Gastroesophageal sphincter (tissue), 4 donors: ENCODE data around the gene UFM1. TPM values are rescaled to one million over a fixed set of nuclear protein-coding genes. Genes with fewer than 3 reads are reported as not detected.

Experiments
- ATAC-seq: fragments of 150-250 bp; one replicate; pipeline ENCODE4 v1.9.1; 2016; ENCODE audit warnings: mild to moderate bottlenecking, moderate library complexity
- H3K27ac ChIP-seq, 4 donors: fragments of 200-600 bp; sonication (generic) in 3 of 4; 1 replicate in 3 of 4; 2 replicates in 1 of 4; pipeline ENCODE4 v1.5.1; 2016 to 2019
- H3K27me3 ChIP-seq: fragments of 200-600 bp; sonication (generic); one replicate; pipeline ENCODE4 v1.5.1; 2019
- H3K36me3 ChIP-seq, 2 donors: fragments of 200-600 bp; sonication (generic); one replicate each; pipeline ENCODE4 v1.5.1; 2019; ENCODE audit warnings: control low read depth in 1 of 2
- H3K4me1 ChIP-seq, 3 donors: fragments of 200-600 bp; sonication (generic); 1 replicate in 2 of 3; 2 replicates in 1 of 3; pipeline ENCODE4 v1.5.1; 2016 to 2019; ENCODE audit warnings: control low read depth in 2 of 3
- H3K4me3 ChIP-seq, 2 donors: fragments of 200-600 bp; sonication (generic); one replicate each; pipeline ENCODE4 v1.5.1; 2019; ENCODE audit warnings: mild to moderate bottlenecking in 1 of 2, moderate library complexity in 1 of 2
- H3K9me3 ChIP-seq, 3 donors: fragments of 200-600 bp; sonication (generic); one replicate each; pipeline ENCODE4 v1.5.1; 2017 to 2019; ENCODE audit warnings: control low read depth in 2 of 3
- EP300 ChIP-seq: sonication (generic); formaldehyde crosslinking; IDR thresholded peaks from one replicate; pipeline ENCODE4 v1.6.1; 2017; ENCODE audit warnings: antibody characterized with exemption, mild to moderate bottlenecking
- POLR2A ChIP-seq, 2 donors: fragments of 450-650 bp; IDR thresholded peaks; one replicate each; pipeline ENCODE4 v1.6.1; 2017; ENCODE audit warnings: antibody characterized with exemption in 2 of 2, mild to moderate bottlenecking in 2 of 2, moderate library complexity in 1 of 2
- POLR2AphosphoS5 ChIP-seq: sonication (generic); formaldehyde crosslinking; IDR thresholded peaks from one replicate; pipeline ENCODE4 v1.6.1; 2017; ENCODE audit warnings: antibody characterized with exemption
- WGBS, 2 donors: methylation state at CpG; one replicate each; pipeline ENCODE4 v1.1.5; 2018; ENCODE audit warnings: low coverage in 1 of 2; 5-methylcytosine and 5-hydroxymethylcytosine counted together
- total RNA-seq, 4 donors: library from RNA; depleted of rRNA; stranded (reverse); fragments of >200 nt; gene quantifications; one replicate each; pipeline ENCODE4 v1.1.0, GENCODE V29; 2016
- TF ChIP-seq, protein P1 (sequence below), 4 experiments: fragments of 200-600 bp in 2 of 4; fragments of 450-650 bp in 2 of 4; sonication (generic) in 1 of 4; IDR thresholded peaks; one replicate each; pipeline ENCODE4 v1.5.1; 2017 to 2019; ENCODE audit warnings: antibody characterized with exemption in 4 of 4, mild to moderate bottlenecking in 2 of 4, moderate library complexity in 2 of 4

UFM1 gene
- total RNA-seq, 4 donors from 2014 or later: 37.9 to 66.2 (median 55.0) TPM

DNA sequence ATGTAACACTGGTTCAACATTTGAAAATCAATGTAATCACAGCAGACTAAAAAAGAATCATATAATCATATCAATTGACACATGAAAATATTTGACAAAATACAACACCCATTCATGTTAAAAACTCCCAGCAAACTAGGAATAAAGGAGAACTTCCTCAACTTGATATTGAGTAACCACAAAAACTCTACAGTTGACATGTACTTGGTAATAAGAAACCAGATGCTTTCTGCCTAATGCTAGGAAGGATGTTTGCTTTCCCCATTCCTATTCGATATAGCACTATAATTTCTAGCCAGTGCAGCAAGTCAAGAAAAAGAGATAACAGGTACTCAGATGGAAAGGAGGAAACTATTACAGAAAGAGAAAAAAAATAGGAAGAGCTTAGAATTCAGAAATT, 26.9 kb downstream of the UFM1 start:
- 0 to 6% methylated on average over 1 of the region's 1 CpG for WGBS, 2 donors
- no peaks in the 10 kb centered on the region for H3K27me3 ChIP-seq
- H3K27ac ChIP-seq: no peak overlapping the region
- no peaks in the 10 kb centered on the region for H3K9me3 ChIP-seq
- no peak overlapping the region for H3K4me3 ChIP-seq
- no peak for ATAC-seq
- TF ChIP-seq EP300: no peak
- TF ChIP-seq, protein P1, sequence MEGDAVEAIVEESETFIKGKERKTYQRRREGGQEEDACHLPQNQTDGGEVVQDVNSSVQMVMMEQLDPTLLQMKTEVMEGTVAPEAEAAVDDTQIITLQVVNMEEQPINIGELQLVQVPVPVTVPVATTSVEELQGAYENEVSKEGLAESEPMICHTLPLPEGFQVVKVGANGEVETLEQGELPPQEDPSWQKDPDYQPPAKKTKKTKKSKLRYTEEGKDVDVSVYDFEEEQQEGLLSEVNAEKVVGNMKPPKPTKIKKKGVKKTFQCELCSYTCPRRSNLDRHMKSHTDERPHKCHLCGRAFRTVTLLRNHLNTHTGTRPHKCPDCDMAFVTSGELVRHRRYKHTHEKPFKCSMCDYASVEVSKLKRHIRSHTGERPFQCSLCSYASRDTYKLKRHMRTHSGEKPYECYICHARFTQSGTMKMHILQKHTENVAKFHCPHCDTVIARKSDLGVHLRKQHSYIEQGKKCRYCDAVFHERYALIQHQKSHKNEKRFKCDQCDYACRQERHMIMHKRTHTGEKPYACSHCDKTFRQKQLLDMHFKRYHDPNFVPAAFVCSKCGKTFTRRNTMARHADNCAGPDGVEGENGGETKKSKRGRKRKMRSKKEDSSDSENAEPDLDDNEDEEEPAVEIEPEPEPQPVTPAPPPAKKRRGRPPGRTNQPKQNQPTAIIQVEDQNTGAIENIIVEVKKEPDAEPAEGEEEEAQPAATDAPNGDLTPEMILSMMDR (IDR thresholded peaks at IDR 0.05): no peak
- TF ChIP-seq POLR2AphosphoS5: no peak
- TF ChIP-seq POLR2A (IDR thresholded peaks at IDR 0.05): no peak
- H3K4me1 ChIP-seq: no peaks in the 10 kb centered on the region
- H3K36me3 ChIP-seq: no peaks in the 10 kb centered on the region

DNA sequence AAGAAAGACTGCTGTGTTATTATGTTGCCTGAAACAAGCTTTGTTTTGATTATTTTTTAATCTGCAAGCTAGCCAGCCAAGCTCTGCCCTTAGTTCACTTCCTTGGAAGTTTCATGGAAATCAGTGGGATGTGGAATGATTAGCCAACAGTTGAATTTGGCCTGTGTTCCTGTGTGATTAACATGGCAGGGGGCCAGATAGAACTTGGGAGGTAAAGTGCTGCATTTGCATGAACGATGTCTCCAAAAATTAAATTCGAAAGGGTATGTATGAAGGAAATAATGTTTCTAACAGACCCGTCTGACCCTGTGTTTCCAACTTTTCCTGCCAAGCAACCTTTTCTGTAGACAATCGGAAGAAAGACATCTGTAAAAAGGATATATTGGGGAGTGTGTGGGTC, 32.2 kb downstream of the UFM1 start:
- no peak for ATAC-seq
- Histone ChIP-seq H3K27ac (no peak overlapping the region), H3K27me3 (no peaks in the 10 kb centered on the region), H3K4me1 (no peaks in the 10 kb centered on the region), H3K9me3 (no peaks in the 10 kb centered on the region), H3K36me3 (no peaks in the 10 kb centered on the region), H3K4me3 (no peak overlapping the region)
- no peak for TF ChIP-seq POLR2AphosphoS5
- TF ChIP-seq, protein P1 (IDR thresholded peaks at IDR 0.05): no peak
- no peak for TF ChIP-seq POLR2A (IDR thresholded peaks at IDR 0.05)
- TF ChIP-seq EP300: no peak
- 37% methylated on average over 4 of the region's 4 CpGs for WGBS, 2 donors

DNA sequence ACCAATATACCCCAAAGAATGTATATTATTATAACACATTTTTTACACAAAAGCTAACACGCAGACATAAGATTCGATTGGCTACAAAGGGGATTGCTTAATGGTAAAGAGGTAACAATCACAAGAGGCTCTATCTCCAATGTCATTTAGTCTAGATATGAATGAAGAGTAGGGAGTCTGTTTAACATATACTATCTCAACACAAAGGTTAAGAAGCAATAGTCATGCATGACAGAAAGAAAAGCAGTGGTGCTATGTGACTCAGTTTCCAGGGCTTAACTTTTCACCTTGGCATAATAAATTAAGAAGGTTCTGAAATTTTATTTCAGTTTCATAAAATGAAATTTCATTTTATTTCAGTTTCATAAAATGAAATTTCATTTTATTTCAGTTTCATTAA, 33.3 kb downstream of the UFM1 start:
- no peaks in the 10 kb centered on the region for H3K27me3 ChIP-seq
- ATAC-seq: no peak
- no peak overlapping the region for H3K27ac ChIP-seq
- H3K36me3 ChIP-seq: no peaks in the 10 kb centered on the region
- TF ChIP-seq, protein P1 (IDR thresholded peaks at IDR 0.05): no peak
- TF ChIP-seq EP300 (no peak), POLR2A (IDR thresholded peaks at IDR 0.05) (no peak), POLR2AphosphoS5 (no peak)
- no peaks in the 10 kb centered on the region for H3K4me1 ChIP-seq
- WGBS, 2 donors: 30 to 55% methylated on average over 2 of the region's 2 CpGs
- no peak overlapping the region for H3K4me3 ChIP-seq
- no peaks in the 10 kb centered on the region for H3K9me3 ChIP-seq

- Histone ChIP-seq H3K4me3 (no peak overlapping the region), H3K4me1 (no peaks in the 10 kb centered on the region), H3K36me3 (no peaks in the 10 kb centered on the region), H3K27me3 (no peaks in the 10 kb centered on the region), H3K27ac (no peak overlapping the region), H3K9me3 (no peaks in the 10 kb centered on the region)
- ATAC-seq: no peak
- 55 to 80% methylated on average over 3 of the region's 3 CpGs for WGBS, 2 donors
- no peak for TF ChIP-seq EP300
- TF ChIP-seq POLR2AphosphoS5: no peak
- no peak for TF ChIP-seq POLR2A (IDR thresholded peaks at IDR 0.05)
- TF ChIP-seq, protein P1 (IDR thresholded peaks at IDR 0.05): no peak
These were observed 34.5 kb downstream of the UFM1 start for GRCh38 chr13:38384171-38384570.

DNA sequence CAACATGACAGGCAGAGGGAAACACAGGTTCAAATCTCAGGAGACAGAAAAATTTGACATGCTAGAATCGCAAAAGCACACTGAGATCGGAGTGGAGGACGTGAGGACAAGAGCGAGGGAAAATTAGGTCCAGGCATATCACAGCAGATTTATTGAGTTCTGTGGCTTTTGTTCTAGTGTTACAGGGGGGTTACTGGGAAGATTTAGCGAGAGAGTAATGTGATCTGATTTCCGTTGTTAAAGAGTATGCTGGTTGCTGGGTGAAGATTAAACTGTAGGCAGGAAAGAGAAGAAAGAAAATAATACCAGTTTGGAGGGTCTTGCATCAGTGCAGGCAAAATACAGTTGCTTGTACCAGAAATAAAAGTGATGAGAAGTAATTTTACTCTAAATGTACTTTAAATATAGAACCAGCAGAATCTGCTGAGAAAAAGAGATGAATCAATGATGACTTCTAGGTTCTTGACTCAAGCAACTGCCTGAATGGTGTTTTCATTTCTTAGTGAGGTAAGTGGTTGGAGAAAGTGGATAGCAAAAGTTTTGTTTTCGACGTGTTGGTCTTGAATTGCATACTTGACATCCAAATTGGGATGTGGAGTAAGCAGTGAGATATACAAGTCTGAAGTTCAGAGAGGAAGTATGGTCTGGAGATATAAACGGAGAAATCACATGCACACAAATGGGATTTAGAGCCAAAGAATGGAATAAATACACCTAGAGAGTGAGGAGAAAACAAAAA, 35.7 kb downstream of the UFM1 start:
- H3K27me3 ChIP-seq: no peaks in the 10 kb centered on the region

More for the DNA sequence above, 35.7 kb downstream of the UFM1 start:
- ATAC-seq: no peak
- Histone ChIP-seq H3K36me3 (no peaks in the 10 kb centered on the region), H3K9me3 (no peaks in the 10 kb centered on the region), H3K27ac (no peak overlapping the region), H3K4me3 (no peak overlapping the region), H3K4me1 (no peaks in the 10 kb centered on the region)
- 55 to 72% methylated on average over 7 to 9 of the region's 9 CpGs for WGBS, 2 donors
- TF ChIP-seq EP300: no peak
- TF ChIP-seq POLR2AphosphoS5: no peak
- TF ChIP-seq POLR2A (IDR thresholded peaks at IDR 0.05): no peak
- TF ChIP-seq, protein P1 (IDR thresholded peaks at IDR 0.05): no peak
